ENCODE results near the gene RNF183. TPM values are rescaled to one million over a fixed set of nuclear protein-coding genes. Genes with fewer than 3 reads are reported as not detected.

The RNF183 gene
- total RNA-seq, 3 donors from 2014 or later: 0.98 to 3.5 TPM; not detected in 1

GRCh38 chr9:113293285-113293878 is 9.8 kb downstream of the RNF183 start:
- intact Hi-C loops (cut with DNase I; ENCODE audit: low total_unique reads): no loop called here
- H3K36me3 ChIP-seq: no peaks in the 10 kb centered on the region
- no peak overlapping the region for H3K27ac ChIP-seq

DNA sequence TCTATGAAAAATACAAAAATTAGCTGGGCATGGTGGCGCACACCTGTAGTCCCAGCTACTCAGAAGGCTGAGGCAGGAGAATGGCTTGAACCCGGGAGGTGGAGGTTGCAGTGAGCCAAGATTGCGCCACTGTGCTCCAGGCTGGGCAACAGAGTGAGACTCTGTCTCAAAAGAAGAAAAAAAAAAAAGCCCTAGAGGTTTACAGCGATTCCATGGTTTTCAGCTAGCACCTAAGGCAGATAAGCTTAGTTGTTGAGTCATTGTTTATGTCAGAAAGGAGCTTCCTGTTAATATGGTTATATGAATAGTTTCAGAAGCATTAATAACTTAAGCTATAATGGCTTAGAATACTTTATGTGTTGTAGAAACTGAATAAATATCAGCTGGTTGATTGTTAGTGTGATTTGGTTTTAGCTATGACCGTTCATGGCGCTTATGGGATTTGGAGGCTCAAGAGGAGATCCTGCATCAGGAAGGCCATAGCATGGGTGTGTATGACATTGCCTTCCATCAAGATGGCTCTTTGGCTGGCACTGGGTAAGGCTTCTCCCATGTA is 13.0 kb downstream of the RNF183 start:
- Histone ChIP-seq H3K4me3 (no peak overlapping the region), H3K4me1 (no peaks in the 10 kb centered on the region), H3K9me3 (no peaks in the 10 kb centered on the region), H3K36me3 (peaks cover 7% of the 10 kb centered on the region), H3K27me3 (no peaks in the 10 kb centered on the region), H3K27ac (no peak overlapping the region)
- TF ChIP-seq, protein P1, sequence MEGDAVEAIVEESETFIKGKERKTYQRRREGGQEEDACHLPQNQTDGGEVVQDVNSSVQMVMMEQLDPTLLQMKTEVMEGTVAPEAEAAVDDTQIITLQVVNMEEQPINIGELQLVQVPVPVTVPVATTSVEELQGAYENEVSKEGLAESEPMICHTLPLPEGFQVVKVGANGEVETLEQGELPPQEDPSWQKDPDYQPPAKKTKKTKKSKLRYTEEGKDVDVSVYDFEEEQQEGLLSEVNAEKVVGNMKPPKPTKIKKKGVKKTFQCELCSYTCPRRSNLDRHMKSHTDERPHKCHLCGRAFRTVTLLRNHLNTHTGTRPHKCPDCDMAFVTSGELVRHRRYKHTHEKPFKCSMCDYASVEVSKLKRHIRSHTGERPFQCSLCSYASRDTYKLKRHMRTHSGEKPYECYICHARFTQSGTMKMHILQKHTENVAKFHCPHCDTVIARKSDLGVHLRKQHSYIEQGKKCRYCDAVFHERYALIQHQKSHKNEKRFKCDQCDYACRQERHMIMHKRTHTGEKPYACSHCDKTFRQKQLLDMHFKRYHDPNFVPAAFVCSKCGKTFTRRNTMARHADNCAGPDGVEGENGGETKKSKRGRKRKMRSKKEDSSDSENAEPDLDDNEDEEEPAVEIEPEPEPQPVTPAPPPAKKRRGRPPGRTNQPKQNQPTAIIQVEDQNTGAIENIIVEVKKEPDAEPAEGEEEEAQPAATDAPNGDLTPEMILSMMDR (IDR thresholded peaks at IDR 0.05): no peak
- TF ChIP-seq POLR2AphosphoS5 (IDR thresholded peaks at IDR 0.05) (no peak), POLR2A (IDR thresholded peaks at IDR 0.05) (no peak)
- DNase-seq (ENCODE audit: low spot score in 2 of 2): no peak
- intact Hi-C loops (cut with DNase I; ENCODE audit: low total_unique reads): no loop called here

More at GRCh38 chr9:113293285-113293878, 9.8 kb downstream of the RNF183 start:
- TF ChIP-seq POLR2A (IDR thresholded peaks at IDR 0.05) (no peak), POLR2AphosphoS5 (IDR thresholded peaks at IDR 0.05) (no peak)
- TF ChIP-seq, protein P1 (IDR thresholded peaks at IDR 0.05): no peak
- H3K9me3 ChIP-seq: no peaks in the 10 kb centered on the region
- no peak for DNase-seq (ENCODE audit: low spot score in 2 of 2)
- H3K4me1 ChIP-seq: no peaks in the 10 kb centered on the region
- no peak overlapping the region for H3K4me3 ChIP-seq
- H3K27me3 ChIP-seq: no peaks in the 10 kb centered on the region

DNA sequence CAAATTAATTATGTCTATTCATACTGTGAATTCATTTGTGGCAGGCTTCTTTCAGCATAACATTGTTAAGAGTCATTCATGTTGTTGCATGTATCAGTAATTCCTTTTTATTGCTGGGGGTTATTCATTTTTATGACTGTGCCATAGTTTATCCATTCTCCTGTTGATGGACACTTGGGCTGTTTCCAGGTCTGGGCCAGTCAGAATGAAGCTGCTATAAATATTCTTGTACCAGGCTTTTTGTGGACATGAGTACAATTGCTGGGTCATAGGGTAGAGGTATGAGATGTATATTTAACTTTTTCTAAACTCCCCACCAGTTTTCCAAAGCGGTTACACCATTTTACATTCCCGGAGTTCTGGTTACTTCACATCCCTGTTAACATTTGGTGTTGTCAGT is 14.1 kb downstream of the RNF183 start:
- H3K4me3 ChIP-seq: no peak overlapping the region
- H3K27me3 ChIP-seq: no peaks in the 10 kb centered on the region
- peaks cover 13% of the 10 kb centered on the region for H3K36me3 ChIP-seq
- no peak for DNase-seq (ENCODE audit: low spot score in 2 of 2)
- no peaks in the 10 kb centered on the region for H3K9me3 ChIP-seq
- intact Hi-C loops (cut with DNase I; ENCODE audit: low total_unique reads): no loop called here
- TF ChIP-seq POLR2AphosphoS5 (IDR thresholded peaks at IDR 0.05) (no peak), POLR2A (IDR thresholded peaks at IDR 0.05) (no peak)
- no peaks in the 10 kb centered on the region for H3K4me1 ChIP-seq
- no peak overlapping the region for H3K27ac ChIP-seq

DNA sequence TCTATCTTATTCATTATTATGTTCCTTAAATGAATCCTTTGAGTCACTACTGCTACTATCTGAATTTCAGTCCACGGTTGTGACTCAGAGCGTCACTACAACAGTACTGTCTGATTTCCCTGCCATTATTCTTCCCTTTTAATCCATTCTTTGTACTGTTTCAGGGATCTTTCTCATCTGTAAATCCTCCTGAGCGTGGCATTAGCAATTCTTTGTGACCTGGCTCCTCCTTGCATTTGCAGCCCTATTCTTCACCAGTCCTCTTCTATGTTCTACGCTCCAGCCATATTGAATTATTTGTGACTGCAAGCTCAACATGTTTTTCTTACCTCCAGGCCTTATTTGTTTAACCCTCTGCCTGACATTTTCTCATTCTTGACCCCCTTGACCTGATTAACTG is 21.8 kb downstream of the RNF183 start:
- TF ChIP-seq POLR2AphosphoS5 (IDR thresholded peaks at IDR 0.05): no peak
- no peak for TF ChIP-seq POLR2A (IDR thresholded peaks at IDR 0.05)
- TF ChIP-seq, protein P1 (IDR thresholded peaks at IDR 0.05): no peak
- Histone ChIP-seq H3K27ac (no peak overlapping the region), H3K36me3 (peaks cover 12% of the 10 kb centered on the region), H3K4me3 (no peak overlapping the region), H3K9me3 (no peaks in the 10 kb centered on the region), H3K4me1 (no peaks in the 10 kb centered on the region), H3K27me3 (no peaks in the 10 kb centered on the region)
- DNase-seq (ENCODE audit: low spot score in 2 of 2): no peak
- intact Hi-C loops (cut with DNase I; ENCODE audit: low total_unique reads): no loop called here

DNA sequence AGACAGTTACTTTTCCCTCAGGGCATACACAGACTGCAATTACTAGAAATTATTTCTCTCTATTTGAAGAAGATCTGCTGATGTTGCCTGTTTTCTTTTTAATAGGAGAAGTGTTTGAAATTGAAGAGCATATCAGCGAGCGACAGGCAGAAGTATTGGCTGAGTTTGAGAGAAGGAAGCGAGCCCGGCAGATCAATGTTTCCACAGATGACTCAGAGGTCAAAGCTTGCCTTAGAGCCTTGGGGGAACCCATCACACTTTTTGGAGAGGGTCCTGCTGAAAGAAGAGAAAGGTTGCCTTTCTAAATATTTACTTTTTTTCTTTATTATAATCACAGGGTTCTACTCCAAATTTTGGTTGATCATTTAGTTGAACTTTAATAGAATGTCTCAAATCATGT is 24.3 kb downstream of the RNF183 start:
- TF ChIP-seq, protein P1 (IDR thresholded peaks at IDR 0.05): no peak
- TF ChIP-seq POLR2AphosphoS5 (IDR thresholded peaks at IDR 0.05): no peak
- Histone ChIP-seq H3K4me1 (no peaks in the 10 kb centered on the region), H3K36me3 (peaks cover 7% of the 10 kb centered on the region), H3K4me3 (no peak overlapping the region), H3K27ac (no peak overlapping the region), H3K9me3 (no peaks in the 10 kb centered on the region), H3K27me3 (no peaks in the 10 kb centered on the region)
- intact Hi-C loops (cut with DNase I; ENCODE audit: low total_unique reads): no loop called here
- no peak for DNase-seq (ENCODE audit: low spot score in 2 of 2)

Measured in breast epithelium (tissue), 4 donors.